RWPE1 (cell line): ENCODE data around the gene FAM131C.

Experiments used
- CTCF ChIA-PET: fragments of 350-600 bp; sonication (Branson Sonifier 250); formaldehyde crosslinking; extraction: SDS; loops from one replicate; lab custom pipeline; 2021; lab: Yijun Ruan, JAX
- POLR2A ChIA-PET: fragments of 400-600 bp; formaldehyde crosslinking; extraction: SDS; loops from one replicate; lab custom pipeline; 2020; ENCODE audit warnings: antibody characterized with exemption; ENCODE audit not compliant: low non-redundant PET; lab: Yijun Ruan, JAX
- DNase-seq: peaks from one replicate; pipeline ENCODE4 v3.0.0; 2012; ENCODE audit warnings: low spot score
- H3K27ac ChIP-seq: fragments of 450-650 bp; 2 replicates; pipeline ENCODE4 v1.5.1; 2017
- CTCF ChIP-seq: fragments of 450-650 bp; conservative IDR thresholded peaks from 2 replicates; pipeline ENCODE4 v1.5.1; 2017; ENCODE audit warnings: low read depth, mild to moderate bottlenecking

Gene FAM131C

GRCh38 chr1:16013908-16014258, 59.6 kb downstream of the FAM131C start:
- no peak for DNase-seq
- ChIA-PET CTCF (interaction anchor here (0.6 to 2.2 kb wide), 3 partner anchors 14 to 59 kb away, joined by 3 to 5 read pairs (median 3); partner anchors contain the start of gene FAM131C), POLR2A (no interaction called here)
- H3K27ac ChIP-seq, result peak overlapping the region; percentile 70
- TF ChIP-seq CTCF, result no peak

- ChIA-PET POLR2A (no interaction called here), CTCF (interaction anchor here (0.6 to 2.2 kb wide), 3 partner anchors 15 to 60 kb away, joined by 3 to 5 read pairs (median 3); partner anchors contain the start of gene FAM131C)
- H3K27ac ChIP-seq, result peak overlapping the region; percentile 70
- TF ChIP-seq CTCF, result no peak
- peak; percentile 57 for DNase-seq
These were observed 60.1 kb downstream of the FAM131C start for GRCh38 chr1:16013220-16013907.

- no peak for DNase-seq
- no peak for TF ChIP-seq CTCF
- CTCF ChIA-PET, result interaction anchor here (2.2 kb wide), 1 partner anchor 43 kb away, joined by 5 read pairs; no protein-coding TSS in a partner anchor
- peak overlapping the region; percentile 70 for H3K27ac ChIP-seq
- POLR2A ChIA-PET, result no interaction called here
These were observed 60.7 kb downstream of the FAM131C start for GRCh38 chr1:16012590-16013219.

- peak overlapping the region; percentile 70; the same call in 1 of the 2 replicates for H3K27ac ChIP-seq
- ChIA-PET CTCF (interaction anchor here (2.2 kb wide), 1 partner anchor 43 kb away, joined by 5 read pairs; no protein-coding TSS in a partner anchor), POLR2A (no interaction called here)
- no peak for TF ChIP-seq CTCF
- DNase-seq, result no peak
These were observed 61.4 kb downstream of the FAM131C start for GRCh38 chr1:16011936-16012589.

GRCh38 chr1:16010837-16011236, 62.6 kb downstream of the FAM131C start:
- no peak for DNase-seq
- ChIA-PET CTCF (interaction anchor here (0.7 to 1.5 kb wide), 2 partner anchors 20 to 35 kb away, joined by 3 to 6 read pairs; no protein-coding TSS in a partner anchor), POLR2A (no interaction called here)
- no peak for TF ChIP-seq CTCF
- H3K27ac ChIP-seq, result no peak overlapping the region

GRCh38 chr1:16009678-16010077, 63.8 kb downstream of the FAM131C start:
- no peak for TF ChIP-seq CTCF
- DNase-seq, result no peak
- H3K27ac ChIP-seq, result no peak overlapping the region
- ChIA-PET CTCF (interaction anchor here (0.7 to 1.5 kb wide), 3 partner anchors 15 to 23 kb away, joined by 3 to 9 read pairs (median 6); no protein-coding TSS in a partner anchor), POLR2A (no interaction called here)
